ENCODE measurements around the gene MCU.

GRCh38 chr10:72913287-72913686, 221.3 kb downstream of the MCU start:
- TF ChIP-seq CTCF (conservative IDR thresholded peaks at IDR 0.05; ENCODE audit: low read depth, low read length) (no peak), EZH2 (IDR thresholded peaks at IDR 0.05; ENCODE audit: borderline replicate concordance, low read depth, low read length, poor library complexity, severe bottlenecking) (no peak)

All from A673 (cell line).